NT2/D1 (cell line): ENCODE data around the gene SPTAN1.

Experiments
- SUZ12 ChIP-seq: IDR thresholded peaks from 2 replicates; pipeline ENCODE4 v1.6.1; 2011; ENCODE audit not compliant: insufficient read length, insufficient read depth; ENCODE audit errors: extremely low read depth
- YY1 ChIP-seq: IDR thresholded peaks from 2 replicates; pipeline ENCODE4 v1.6.1; 2011; ENCODE audit not compliant: insufficient read length, insufficient read depth
- ZNF274 ChIP-seq: IDR thresholded peaks from 2 replicates; pipeline ENCODE4 v1.6.1; 2011; ENCODE audit warnings: mild to moderate bottlenecking, low read depth, low read length

DNA sequence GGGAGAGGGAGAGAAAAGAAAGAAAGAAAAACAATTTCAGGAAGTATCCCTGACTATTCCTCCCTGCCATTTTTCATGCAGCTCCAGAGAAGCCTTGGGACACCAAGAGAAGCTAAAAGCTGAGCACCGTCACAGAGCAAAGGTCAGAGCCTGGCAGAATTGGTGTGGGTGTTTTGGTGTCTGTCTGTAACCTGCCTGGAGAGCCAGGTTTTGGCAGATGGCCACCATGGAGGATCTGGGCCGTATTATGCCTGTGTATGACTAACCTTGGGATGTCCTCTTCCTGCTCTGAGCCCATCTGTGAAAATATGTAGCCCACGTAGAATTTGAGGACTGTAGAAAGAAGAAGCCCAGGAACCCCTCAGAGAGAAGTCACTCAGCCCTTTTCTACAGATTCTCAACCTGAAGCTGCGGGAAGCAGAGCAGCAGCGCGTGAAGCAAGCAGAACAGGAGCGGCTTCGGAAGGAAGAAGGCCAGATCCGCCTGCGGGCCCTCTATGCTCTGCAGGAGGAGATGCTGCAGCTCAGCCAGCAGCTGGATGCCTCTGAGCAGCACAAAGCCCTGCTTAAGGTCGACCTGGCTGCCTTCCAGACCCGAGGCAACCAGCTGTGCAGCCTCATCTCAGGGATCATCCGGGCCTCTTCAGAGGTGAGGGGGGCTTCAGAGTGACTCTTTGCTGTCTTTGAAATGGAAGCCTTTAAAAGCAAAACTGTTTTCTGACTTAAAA lies 29.0 kb upstream of the SPTAN1 start:
- TF ChIP-seq SUZ12 (no peak), YY1 (no peak), ZNF274 (no peak)
